ENCODE results near the gene KLHL35.

Gene KLHL35

GRCh38 chr11:75432911-75433321 is at the start of gene KLHL35:
TSS of gene KLHL35 (minus strand) at chr11:75433203. CDS start at chr11:75430629, 2,574 bp downstream.
- DNase-seq (ENCODE audit: low read depth) = no peak

GRCh38 chr11:75481922-75482606 is 49.1 kb upstream of the KLHL35 start:
- DNase-seq (ENCODE audit: low read depth) = no peak

- no peak for DNase-seq (ENCODE audit: low read depth)
Measured at GRCh38 chr11:75481223-75481921, 48.4 kb upstream of the KLHL35 start.

GRCh38 chr11:75480185-75481175 is 47.5 kb upstream of the KLHL35 start:
- no peak for DNase-seq (ENCODE audit: low read depth)

GRCh38 chr11:75479597-75480145 is 46.7 kb upstream of the KLHL35 start:
- no peak for DNase-seq (ENCODE audit: low read depth)

- no peak for DNase-seq (ENCODE audit: low read depth)
Measured at GRCh38 chr11:75478783-75479596, 46.0 kb upstream of the KLHL35 start.

- no peak for DNase-seq (ENCODE audit: low read depth)
Measured at GRCh38 chr11:75477614-75477935, 44.6 kb upstream of the KLHL35 start.

- DNase-seq (ENCODE audit: low read depth) = no peak
Measured at GRCh38 chr11:75476739-75477613, 44.0 kb upstream of the KLHL35 start.

- no peak for DNase-seq (ENCODE audit: low read depth)
Measured at GRCh38 chr11:75475767-75476650, 43.0 kb upstream of the KLHL35 start.

- peak; percentile 15 for DNase-seq (ENCODE audit: low read depth)
Measured at GRCh38 chr11:75474878-75475766, 42.1 kb upstream of the KLHL35 start.

- no peak for DNase-seq (ENCODE audit: low read depth)
Measured at GRCh38 chr11:75474240-75474639, 41.2 kb upstream of the KLHL35 start.

GRCh38 chr11:75473684-75474083 is 40.7 kb upstream of the KLHL35 start:
- DNase-seq (ENCODE audit: low read depth) = no peak

GRCh38 chr11:75472081-75472732 is 39.2 kb upstream of the KLHL35 start:
- DNase-seq (ENCODE audit: low read depth) = no peak

- DNase-seq (ENCODE audit: low read depth) = no peak
Measured at GRCh38 chr11:75471176-75471973, 38.4 kb upstream of the KLHL35 start.

- DNase-seq (ENCODE audit: low read depth) = no peak
Measured at GRCh38 chr11:75470476-75471080, 37.6 kb upstream of the KLHL35 start.

- no peak for DNase-seq (ENCODE audit: low read depth)
Measured at GRCh38 chr11:75469785-75470405, 36.9 kb upstream of the KLHL35 start.
